ENCODE results near the gene EDA.

DNA sequence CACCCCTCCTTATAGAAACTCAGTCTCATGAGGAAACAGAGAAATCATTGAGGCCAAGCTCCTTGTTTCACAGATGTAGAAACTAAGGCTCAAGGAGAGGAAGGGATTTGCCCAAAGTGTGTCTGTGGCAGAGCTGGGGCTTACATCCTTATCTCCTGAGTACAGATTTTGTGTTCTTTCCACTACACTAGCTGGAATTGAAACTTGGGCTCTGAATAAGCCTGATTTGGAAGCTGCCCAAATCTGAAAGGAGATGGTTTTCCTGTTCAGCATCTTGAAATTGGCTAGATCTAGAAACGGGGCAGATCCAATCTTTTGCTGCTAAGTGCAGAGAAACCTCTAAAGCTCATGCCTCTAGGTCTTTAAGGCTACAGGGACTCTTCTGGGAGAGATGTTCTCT is 409.6 kb downstream of the EDA start:
- TF ChIP-seq REST (IDR thresholded peaks at IDR 0.05; ENCODE audit: insufficient read depth in 1 of 2, low read depth in 2 of 2, low read length in 2 of 2) = no peak
- TF ChIP-seq POLR2AphosphoS5 (IDR thresholded peaks at IDR 0.05; ENCODE audit: low read depth, low read length) = no peak
